ENCODE results near the gene TRPM8.

- TF ChIP-seq CTCF (IDR thresholded peaks at IDR 0.05) (no peak), POLR2A (IDR thresholded peaks at IDR 0.05) (no peak)
These were observed 4.3 kb upstream of the TRPM8 start for GRCh38 chr2:233912691-233913423.

All from suprapubic skin (tissue), 3 donors.